ENCODE measurements around the gene MTMR12.
"Not testable (repeated sequence)": the region's sequence is repeated elsewhere in the genome, so short reads cannot be mapped to it uniquely, and the experiment has no call there.

MTMR12 gene

DNA sequence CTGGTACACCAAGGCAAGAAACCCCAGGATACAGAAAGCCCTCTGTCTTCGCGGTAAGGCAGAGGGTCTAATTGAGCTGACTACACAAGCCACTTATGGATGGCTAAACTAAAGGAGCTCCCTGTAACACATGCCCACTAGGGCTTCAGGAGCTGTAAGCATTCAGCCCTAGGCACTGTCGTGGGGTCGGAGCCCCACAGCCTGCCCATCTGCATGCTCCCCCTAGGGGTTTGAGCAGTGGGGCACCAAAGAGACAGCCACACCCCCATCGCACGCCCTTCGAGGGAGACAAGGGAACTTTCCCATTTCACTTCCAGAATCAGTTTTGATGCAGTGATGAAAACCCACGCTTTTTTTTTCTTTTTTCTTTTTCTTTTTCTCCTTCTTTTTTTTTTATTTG lies 11.0 kb upstream of the MTMR12 start:
- no peak for DNase-seq (ENCODE audit: low read depth)

GRCh38 chr5:32322882-32323281 lies 10.1 kb upstream of the MTMR12 start:
- no peak for DNase-seq (ENCODE audit: low read depth)

GRCh38 chr5:32321787-32322186 lies 9.0 kb upstream of the MTMR12 start:
- DNase-seq (ENCODE audit: low read depth) = not testable (repeated sequence)

DNA sequence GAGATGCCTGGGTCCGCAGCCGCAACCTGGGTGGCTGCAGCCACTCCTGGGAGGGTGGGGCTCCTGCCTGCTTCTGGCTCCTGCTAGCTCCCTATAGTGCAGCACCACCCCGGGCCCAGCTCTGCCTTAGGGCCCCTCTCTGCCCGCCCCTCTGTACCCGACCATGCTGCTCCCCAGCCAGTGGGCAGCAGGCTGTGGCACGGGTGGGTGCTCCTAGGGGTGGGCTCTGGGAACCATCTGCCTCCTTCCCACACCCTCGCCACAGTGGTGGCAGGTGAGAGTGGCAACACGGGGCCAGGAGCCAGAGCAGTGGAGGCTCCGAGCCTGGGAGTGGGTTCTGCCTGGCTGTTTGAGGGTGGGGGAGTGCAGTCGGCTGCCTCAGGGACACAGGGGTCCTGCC lies 7.8 kb upstream of the MTMR12 start:
- no peak for DNase-seq (ENCODE audit: low read depth)

DNA sequence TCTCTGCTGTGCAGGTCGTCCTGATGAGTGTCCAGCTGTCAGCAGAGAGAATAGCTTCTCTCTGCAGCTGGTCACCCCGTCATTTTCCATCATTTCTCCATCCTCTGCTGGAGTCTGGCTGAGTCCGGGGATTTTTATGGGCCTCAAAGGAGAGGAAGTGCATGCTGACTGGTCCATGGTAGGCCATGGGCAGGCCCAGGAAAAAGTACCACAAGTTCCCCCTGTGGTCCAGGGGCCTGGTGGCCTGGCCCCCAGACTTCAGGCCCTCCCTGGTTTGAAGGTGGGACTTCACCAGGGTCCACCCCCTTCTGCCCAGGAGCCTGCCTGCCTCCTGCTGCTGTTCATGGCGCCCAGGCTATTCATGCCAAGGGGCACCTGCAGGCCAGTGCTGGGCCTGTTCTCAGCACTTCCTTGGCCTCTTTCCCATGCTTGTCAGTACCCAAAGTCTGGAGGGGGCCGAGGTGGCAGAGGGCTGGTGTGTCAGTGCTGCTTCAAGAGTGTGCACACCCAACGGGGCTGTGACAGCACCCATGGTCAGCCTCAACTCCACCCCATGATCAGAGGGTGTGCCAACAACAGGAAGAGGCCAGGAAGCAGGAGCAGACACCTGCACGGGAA lies 7.3 kb upstream of the MTMR12 start:
- DNase-seq (ENCODE audit: low read depth) = no peak

DNA sequence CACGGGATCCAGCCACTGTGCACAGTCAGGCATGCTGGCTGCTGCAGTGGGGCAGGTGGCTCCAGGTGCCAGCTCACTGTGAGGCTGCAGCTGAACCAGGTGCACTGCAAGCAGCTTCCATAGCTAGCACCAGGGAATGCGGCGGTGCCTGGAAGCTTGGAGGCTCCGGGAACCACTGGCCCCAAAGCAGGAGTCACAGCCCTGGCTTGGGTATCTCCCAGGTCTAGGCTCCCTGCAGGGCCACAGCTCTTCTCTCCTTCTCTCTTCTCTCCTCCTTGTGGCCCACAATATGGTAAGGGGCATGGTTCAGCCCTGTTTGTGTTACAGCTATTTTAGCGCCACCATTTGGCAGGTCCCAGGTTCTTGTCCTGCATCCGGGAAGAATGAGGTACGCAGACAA lies 6.7 kb upstream of the MTMR12 start:
- no peak for DNase-seq (ENCODE audit: low read depth)

GRCh38 chr5:32317041-32317440 lies 4.3 kb upstream of the MTMR12 start:
- DNase-seq (ENCODE audit: low read depth) = no peak

DNA sequence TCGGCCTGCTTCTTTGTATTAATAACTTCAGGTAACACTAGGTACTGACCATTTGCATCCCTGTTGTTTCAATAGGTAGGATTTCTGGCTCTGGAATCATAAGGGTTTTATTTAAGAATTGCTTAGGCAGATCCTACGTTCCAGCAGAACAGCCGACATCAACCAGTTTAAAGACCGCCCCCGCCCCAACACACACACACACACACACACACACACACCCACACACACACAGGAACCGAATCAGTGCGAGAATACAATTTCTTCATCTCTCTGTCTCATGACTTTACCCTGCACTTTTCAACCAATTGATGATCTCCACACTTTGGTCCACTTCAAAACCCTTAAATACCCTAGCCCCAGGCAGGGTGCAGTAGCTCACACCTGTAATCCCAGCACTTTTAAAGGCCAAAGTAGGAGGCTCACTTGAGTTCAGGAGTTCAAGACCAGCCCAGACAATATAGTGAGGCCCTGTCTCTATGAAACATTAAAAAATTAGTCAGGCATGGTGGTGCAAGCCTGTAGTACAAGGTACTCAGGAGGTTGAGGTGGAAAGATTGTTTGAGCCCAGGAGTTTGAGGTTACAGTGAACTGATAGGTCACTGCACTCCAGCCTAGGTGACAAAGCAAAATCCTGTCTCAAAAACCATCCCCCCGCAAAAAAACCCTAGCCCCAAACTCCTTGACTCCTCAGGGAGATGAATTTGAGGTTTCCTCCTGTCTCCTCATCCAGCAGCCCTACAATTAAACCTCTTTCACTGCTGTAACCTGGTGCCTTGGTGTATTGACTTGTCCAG lies 2.7 kb upstream of the MTMR12 start:
- DNase-seq (ENCODE audit: low read depth) = no peak

DNA sequence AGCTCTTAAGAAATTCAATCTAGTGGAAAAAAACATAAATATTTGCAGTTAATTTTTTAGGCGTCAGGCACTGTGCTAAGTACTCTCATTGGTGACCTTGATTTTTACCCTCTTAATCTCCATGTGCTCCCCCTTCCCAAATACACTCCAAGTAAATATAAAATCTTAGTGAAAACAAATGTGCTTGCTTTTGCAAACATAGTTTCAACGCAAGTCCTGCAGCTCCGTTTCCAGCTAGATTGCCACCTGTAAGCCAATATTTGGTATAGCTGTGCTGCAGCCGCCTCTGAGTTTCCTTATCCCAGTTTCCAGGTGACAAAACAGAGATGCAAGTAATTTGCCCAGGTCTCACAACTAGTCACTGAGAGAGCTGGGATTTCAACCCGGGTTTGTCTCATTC lies 1.9 kb upstream of the MTMR12 start:
- DNase-seq (ENCODE audit: low read depth) = no peak

DNA sequence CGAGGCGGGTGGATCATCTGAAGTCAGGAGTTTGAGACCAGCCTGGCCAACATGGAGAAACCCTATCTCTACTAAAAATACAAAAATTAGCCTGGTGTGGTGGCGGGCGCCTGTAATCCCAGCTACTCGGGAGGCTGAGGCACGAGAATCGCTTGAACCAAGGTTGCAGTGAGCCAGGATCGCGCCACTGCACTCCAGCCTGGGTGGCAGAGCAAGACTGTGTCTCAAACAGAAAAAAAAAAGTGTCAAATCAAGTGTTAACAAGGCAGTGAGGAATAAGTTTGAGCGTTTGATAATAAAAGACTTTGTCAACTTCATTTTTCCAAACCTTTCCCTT lies 1.4 kb upstream of the MTMR12 start:
- DNase-seq (ENCODE audit: low read depth) = not testable (repeated sequence)

DNA sequence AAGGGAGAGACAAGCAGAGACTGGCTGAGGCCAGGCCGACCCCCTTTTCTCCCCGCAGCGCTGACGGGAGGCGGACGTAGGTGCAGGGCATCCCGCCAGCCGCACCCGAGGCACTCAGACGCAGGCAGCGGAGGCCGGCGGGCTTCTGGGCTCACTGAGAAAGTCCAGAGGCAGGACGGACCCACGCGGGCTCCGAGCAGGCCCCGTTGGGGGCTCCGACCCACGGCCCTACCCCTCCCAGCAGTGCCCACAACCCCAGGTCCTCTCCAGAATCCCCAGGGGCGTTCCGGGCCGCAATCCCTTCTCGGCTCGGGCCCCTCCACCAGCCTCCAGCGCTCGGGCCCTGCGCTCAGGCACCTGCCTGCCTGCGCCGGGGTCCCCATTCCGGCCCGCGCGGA lies 543 bp downstream of the MTMR12 start:
- DNase-seq (ENCODE audit: low read depth) = peak; percentile 24

DNA sequence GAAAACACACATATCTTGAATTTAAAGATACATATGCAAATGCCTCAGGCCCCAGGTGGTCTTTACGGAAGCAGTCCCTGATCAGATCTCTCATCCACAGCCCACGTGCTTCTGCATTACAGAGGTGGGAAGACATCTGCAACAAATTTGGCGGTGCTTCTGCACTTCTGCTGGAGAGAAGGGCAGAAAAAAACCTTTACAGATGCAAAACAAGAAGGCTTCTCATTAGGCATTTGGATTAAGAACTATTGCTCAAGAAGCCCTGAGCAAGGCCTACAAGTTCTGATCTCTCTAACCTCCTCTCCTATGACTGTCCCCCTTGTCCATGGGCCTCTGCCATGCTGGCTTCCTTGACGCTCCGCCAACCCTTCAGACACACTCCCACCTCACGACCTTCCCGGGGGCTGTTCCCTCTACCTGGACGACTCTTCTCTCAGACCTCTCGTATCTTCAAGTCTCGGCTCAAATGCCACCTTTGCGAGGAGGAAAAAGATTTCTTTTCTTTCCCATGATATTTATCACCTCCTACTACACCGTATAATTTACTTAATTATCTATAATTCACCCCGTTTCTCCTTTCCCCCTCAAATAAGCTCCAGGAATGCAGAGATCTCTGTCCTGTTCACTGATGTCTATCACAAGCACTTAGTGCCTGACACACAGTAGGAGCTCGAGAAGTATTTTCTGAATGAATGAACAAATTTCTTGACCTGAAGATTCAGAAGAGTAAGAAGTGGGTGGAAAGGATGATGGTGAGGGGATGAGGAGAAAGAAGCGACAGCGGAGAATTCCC lies 1.1 kb downstream of the MTMR12 start:
- no peak for DNase-seq (ENCODE audit: low read depth)

GRCh38 chr5:32309761-32310160 lies 3.0 kb downstream of the MTMR12 start:
- DNase-seq (ENCODE audit: low read depth) = no peak

GRCh38 chr5:32308946-32309345 lies 3.8 kb downstream of the MTMR12 start:
- no peak for DNase-seq (ENCODE audit: low read depth)

GRCh38 chr5:32307769-32308194 lies 5.0 kb downstream of the MTMR12 start:
- no peak for DNase-seq (ENCODE audit: low read depth)

DNA sequence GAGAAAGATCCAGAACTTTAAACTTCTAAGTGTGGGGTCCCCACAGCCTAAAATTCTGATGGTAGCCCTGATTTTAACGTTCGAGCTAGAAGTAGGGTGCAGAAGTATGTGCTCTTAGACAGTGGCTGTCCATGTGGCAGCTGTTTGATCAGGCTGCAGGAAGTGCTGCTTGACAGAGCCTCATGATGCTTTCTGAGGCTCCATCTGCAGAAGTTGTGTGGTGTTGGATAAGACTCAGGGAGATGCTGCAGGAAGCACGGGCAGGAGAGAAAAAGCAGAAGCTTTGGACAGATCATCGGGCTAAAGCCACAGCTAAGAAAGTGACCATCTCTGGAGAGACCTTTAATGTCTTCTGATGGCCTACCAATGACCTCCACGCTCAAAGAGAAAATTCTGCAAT lies 8.1 kb downstream of the MTMR12 start:
- DNase-seq (ENCODE audit: low read depth) = no peak

- DNase-seq (ENCODE audit: low read depth) = no peak
Measured at GRCh38 chr5:32303755-32304120, 9.0 kb downstream of the MTMR12 start.

GRCh38 chr5:32302835-32303754 lies 9.6 kb downstream of the MTMR12 start:
- DNase-seq (ENCODE audit: low read depth) = no peak

DNA sequence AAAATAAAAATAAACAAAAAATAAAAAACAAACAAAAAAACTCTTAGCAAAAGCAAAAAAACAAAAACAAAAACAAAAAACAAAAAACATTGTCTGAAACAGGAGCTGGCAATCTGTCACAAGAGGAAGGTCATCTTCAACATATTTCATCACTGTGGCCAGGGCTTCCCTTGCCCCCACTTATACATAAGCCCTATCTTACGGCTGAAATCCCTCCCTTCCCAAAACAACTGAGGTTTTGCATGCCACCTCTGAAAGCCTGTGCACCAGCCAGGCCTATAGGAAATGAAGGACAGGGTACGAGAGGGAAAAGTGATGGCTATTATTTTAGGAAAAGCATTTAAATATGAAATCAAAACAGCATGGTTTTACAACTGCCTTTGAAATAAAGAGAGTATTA lies 10.8 kb downstream of the MTMR12 start:
- no peak for DNase-seq (ENCODE audit: low read depth)

DNA sequence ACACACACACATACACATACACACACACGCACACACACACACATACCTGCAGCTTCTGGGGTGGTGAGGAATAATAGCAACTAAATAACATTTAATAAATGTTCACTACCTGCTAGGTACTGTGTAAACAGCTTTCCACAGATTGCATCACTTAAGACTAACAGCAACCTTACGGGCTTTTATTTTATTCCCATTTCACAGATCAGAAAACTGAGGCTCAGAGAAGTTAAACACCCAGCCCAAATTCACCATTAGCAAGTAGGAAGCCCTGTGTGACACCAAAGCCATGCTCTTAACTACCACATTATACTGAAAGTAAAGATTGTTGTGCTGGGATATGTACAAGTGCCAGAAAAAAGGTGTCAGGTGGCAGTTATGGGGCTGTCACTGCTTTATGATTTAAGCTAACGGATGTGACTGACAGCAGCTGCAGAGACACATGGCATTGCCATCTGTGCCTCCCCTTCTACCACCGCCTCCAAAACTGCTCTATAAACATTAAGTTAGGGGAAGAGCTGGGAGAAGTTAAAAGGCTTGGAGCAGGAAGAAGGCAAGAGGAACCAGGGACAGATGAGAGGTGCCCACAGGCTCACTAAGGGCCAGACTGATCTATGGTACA lies 13.6 kb downstream of the MTMR12 start:
- DNase-seq (ENCODE audit: low read depth) = no peak

- no peak for DNase-seq (ENCODE audit: low read depth)
Measured at GRCh38 chr5:32298059-32298415, 14.7 kb downstream of the MTMR12 start.

Data from activated T-helper 9 cell treated with anti-CD3 and anti-CD28 coated beads, Interleukin-2, amount 50 U/mL, for 16 hours (primary cell).